ENCODE data around the gene PLEKHG3.
"Not testable (repeated sequence)": the region's sequence is repeated elsewhere in the genome, so short reads cannot be mapped to it uniquely, and the experiment has no call there.

Gene PLEKHG3

DNA sequence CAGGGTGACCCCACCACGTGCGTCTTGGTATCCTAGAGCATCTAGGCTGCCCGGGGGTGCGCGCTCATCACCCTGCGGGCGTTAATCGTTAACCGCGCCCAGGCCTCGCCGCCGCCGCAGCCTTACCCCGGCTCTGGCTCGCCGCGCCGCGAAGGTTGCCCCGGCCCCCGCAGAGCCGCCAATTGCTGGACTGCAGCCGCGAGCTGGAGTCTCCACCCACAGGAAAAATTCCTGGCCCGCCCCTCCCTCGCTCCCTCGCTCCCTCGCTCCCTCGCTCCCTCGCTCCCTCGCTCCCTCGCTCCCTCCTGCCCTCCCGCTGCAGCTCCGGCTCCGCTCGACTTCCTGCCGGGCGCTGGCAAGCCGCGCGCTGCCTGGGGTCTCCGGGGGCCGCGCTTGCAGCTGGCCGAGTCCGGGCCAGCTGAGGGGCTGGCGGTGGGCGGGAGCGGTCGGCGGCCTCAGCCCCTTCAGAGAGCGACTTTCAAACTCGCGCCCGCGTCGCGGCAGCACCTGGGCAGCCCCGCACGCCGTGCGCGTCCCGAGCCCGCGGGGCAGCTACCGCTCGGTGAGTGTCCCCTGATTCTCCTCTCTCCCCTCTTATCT, at the start of gene PLEKHG3:
Gene PLEKHG3 (plus strand): TSS at position 282 of the 600 bp plus-strand sequence. CDS start 23,208 bp downstream, outside the sequence.
- peak; percentile 16 for DNase-seq (ENCODE audit: low read depth)

DNA sequence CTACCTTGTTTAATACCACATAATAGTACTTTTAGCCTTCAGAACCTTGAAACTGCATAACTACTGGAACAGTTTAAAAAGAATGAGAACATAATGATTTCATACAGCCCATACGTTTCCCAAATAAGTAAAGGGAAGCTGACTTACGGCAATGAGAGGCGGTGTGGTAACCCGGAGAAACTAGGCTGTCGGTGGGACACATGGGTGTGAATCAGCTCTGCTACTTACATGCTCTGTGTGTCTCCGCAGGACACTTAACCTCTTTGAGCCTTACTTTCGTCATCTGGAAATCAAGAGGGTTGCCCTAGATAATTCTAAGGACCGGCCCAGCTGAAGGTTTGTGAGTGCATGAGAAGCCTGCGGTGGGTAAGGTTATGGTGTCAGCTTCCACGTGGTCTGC, 49.3 kb upstream of the PLEKHG3 start:
- DNase-seq (ENCODE audit: low read depth) = no peak

- no peak for DNase-seq (ENCODE audit: low read depth)
Measured at GRCh38 chr14:64656986-64657385, 47.2 kb upstream of the PLEKHG3 start.

GRCh38 chr14:64658201-64658600, 46.0 kb upstream of the PLEKHG3 start:
- DNase-seq (ENCODE audit: low read depth) = no peak

DNA sequence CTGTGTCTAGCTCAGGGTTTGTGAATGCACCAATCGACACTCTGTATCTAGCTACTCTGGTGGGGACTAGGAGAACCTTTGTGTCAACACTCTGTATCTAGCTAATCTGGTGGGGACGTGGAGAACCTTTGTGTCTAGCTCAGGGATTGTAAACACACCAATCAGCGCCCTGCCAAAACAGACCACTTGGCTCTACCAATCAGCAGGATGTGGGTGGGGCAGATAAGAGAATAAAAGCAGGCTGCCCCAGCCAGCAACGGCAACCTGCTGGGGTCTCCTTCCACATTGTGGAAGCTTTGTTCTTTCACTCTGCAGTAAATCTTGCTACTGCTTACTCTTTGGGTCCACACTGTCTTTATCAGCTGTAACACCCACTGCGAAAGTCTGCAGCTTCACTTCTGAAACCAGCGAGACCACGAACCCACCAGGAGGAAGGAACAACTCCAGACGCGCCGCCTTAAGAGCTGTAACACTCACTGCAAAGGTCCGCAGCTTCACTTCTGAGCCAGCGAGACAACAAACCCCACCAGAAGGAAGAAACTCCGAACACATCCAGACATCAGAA, 45.4 kb upstream of the PLEKHG3 start:
- DNase-seq (ENCODE audit: low read depth) = not testable (repeated sequence)

- no peak for DNase-seq (ENCODE audit: low read depth)
Measured at GRCh38 chr14:64659366-64659765, 44.9 kb upstream of the PLEKHG3 start.

GRCh38 chr14:64663174-64663573, 41.0 kb upstream of the PLEKHG3 start:
- DNase-seq (ENCODE audit: low read depth) = no peak

DNA sequence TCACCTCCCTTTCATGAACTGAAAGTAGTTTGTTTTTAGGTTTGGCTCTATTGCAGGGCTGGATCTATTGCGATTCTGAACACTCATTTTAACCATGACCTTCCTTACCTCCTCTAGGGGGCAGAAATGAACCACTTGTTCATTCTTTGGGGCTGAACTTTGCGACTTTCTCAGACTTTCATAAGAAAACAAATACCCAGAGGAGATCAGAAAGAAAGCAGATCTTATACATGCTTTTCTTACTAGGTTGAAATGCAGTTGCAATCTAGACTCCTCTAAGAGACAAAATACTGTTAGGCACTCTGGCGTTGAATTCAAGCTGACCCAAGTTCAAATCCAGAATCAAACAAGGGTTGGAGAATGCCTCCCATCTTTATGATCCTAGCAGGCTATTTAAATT, 32.6 kb upstream of the PLEKHG3 start:
- DNase-seq (ENCODE audit: low read depth) = peak; percentile 52

- DNase-seq (ENCODE audit: low read depth) = no peak
Measured at GRCh38 chr14:64673316-64673715, 30.9 kb upstream of the PLEKHG3 start.

DNA sequence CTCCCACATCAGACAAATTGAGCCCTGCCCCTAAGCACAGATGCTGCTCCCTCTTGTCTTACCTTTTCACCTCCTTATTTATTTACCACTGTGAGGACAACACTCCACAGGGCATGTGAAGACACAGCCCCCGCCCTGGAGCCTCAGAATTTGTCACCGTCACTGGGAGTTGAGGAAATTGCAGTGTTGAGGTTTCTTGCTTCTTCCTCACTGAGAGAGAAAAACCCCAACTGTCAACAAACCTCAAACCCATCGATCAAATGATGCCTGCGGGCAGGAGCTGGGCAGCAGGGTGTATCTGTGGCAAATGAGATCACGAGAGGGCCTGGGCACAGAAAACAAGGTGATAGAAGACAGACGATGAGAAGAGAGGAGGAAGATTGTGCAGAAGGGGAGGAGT, 30.5 kb upstream of the PLEKHG3 start:
- no peak for DNase-seq (ENCODE audit: low read depth)

- DNase-seq (ENCODE audit: low read depth) = no peak
Measured at GRCh38 chr14:64674829-64675228, 29.4 kb upstream of the PLEKHG3 start.

GRCh38 chr14:64675312-64675711, 28.9 kb upstream of the PLEKHG3 start:
- no peak for DNase-seq (ENCODE audit: low read depth)

- no peak for DNase-seq (ENCODE audit: low read depth)
Measured at GRCh38 chr14:64676410-64677008, 27.7 kb upstream of the PLEKHG3 start.

- DNase-seq (ENCODE audit: low read depth) = no peak
Measured at GRCh38 chr14:64680013-64680713, 24.1 kb upstream of the PLEKHG3 start.

GRCh38 chr14:64680714-64681065, 23.5 kb upstream of the PLEKHG3 start:
- DNase-seq (ENCODE audit: low read depth) = no peak

GRCh38 chr14:64681796-64682710, 22.2 kb upstream of the PLEKHG3 start:
- DNase-seq (ENCODE audit: low read depth) = peak; percentile 42

DNA sequence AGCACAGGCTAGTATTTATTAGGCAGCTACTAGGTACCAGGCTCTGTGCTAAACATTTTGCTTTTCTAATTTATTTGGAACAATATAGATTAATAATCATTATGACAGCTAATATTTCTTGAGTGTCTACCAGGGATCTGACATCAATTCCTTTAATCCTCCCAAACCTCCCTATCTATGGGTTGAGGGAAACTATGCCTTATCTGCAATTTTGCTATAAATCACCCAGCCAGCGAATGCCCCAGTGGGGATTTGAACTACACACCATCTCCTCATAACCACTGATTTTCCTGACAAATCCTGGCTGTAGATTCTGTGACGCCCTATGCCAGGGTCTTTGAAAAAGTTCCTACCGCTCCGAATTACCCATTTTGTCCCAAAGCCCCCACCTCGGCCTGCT, 21.4 kb upstream of the PLEKHG3 start:
- DNase-seq (ENCODE audit: low read depth) = no peak

GRCh38 chr14:64683264-64683663, 21.0 kb upstream of the PLEKHG3 start:
- no peak for DNase-seq (ENCODE audit: low read depth)

GRCh38 chr14:64684091-64684490, 20.1 kb upstream of the PLEKHG3 start:
- no peak for DNase-seq (ENCODE audit: low read depth)

DNA sequence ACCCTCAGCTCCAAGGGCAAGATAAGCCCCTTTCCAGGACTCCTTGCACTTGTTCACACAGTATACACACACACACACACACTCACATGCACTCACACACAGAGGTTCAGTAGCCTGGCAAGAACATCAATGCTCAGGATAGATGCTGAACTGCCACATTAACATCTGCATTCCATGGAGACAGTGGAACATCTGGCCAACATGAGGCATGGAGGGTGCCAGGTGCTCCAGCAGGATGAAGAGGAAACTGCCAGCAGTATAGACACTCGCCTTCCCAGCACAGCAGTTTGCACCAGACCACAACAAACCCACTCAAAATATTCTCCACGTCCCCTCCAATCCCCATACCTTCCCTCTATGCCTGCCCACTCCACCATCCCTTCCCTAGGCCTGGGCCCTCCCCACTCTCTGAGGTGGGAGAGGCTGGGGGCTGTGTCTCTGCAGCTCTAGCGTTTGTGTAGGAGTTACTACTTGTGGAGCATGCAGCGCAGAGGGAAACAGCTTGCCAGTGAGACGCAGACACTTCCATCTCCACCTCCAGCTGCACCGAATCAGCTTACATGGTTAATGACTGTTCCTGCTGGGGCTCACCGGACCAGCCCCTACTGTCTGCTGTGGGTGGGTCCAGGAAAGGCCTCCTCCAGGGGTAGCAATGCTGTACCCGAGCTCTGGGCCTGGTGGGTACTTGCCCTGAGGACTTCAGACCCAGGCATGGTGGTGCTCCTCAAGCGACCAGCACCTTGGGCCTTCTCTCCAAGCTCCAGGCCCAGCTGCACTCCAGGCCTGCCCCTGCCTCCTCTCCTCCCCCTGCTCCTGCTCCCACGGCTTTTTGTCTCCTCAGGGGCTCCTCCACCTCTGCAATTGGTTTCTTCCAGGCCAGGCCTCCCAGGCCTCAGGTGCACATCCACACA, 18.6 kb upstream of the PLEKHG3 start:
- no peak for DNase-seq (ENCODE audit: low read depth)

- no peak for DNase-seq (ENCODE audit: low read depth)
Measured at GRCh38 chr14:64686282-64686615, 18.0 kb upstream of the PLEKHG3 start.
